ENCODE data around the gene RYR2. TPM values are rescaled to one million over a fixed set of nuclear protein-coding genes. Genes with fewer than 3 reads are reported as not detected.

The RYR2 gene
- total RNA-seq, 3 donors from 2014 or later, result 0.35 to 5.9 (median 0.94) TPM

- no peak for DNase-seq
- H3K36me3 ChIP-seq (ENCODE audit: low read depth), result no peaks in the 10 kb centered on the region
- H3K4me3 ChIP-seq, result no peak overlapping the region
- no peaks in the 10 kb centered on the region for H3K9me3 ChIP-seq
- ATAC-seq, result no peak
- intact Hi-C loops (cut with DNase I, micrococcal nuclease), result no loop called here
- no peak for TF ChIP-seq CTCF (IDR thresholded peaks at IDR 0.05)
- no peaks in the 10 kb centered on the region for H3K4me1 ChIP-seq (ENCODE audit: low read depth)
Measured at GRCh38 chr1:237320890-237321289, 278.9 kb downstream of the RYR2 start.

GRCh38 chr1:237324226-237324625, 282.2 kb downstream of the RYR2 start:
- Histone ChIP-seq H3K4me3 (no peak overlapping the region), H3K9me3 (no peaks in the 10 kb centered on the region), H3K36me3 (ENCODE audit: low read depth) (no peaks in the 10 kb centered on the region), H3K4me1 (ENCODE audit: low read depth) (no peaks in the 10 kb centered on the region)
- intact Hi-C loops (cut with DNase I, micrococcal nuclease), result no loop called here
- ATAC-seq (no peak), DNase-seq (no peak)
- no peak for TF ChIP-seq CTCF (IDR thresholded peaks at IDR 0.05)

- H3K4me3 ChIP-seq, result no peak overlapping the region
- H3K4me1 ChIP-seq (ENCODE audit: low read depth), result no peaks in the 10 kb centered on the region
- no peaks in the 10 kb centered on the region for H3K36me3 ChIP-seq (ENCODE audit: low read depth)
- TF ChIP-seq CTCF (IDR thresholded peaks at IDR 0.05), result no peak
- intact Hi-C loops (cut with DNase I, micrococcal nuclease), result no loop called here
- ATAC-seq (no peak), DNase-seq (no peak)
- H3K9me3 ChIP-seq, result no peaks in the 10 kb centered on the region
Measured at GRCh38 chr1:237327061-237327460, 285.1 kb downstream of the RYR2 start.

- Histone ChIP-seq H3K9me3 (no peaks in the 10 kb centered on the region), H3K36me3 (ENCODE audit: low read depth) (no peaks in the 10 kb centered on the region), H3K4me1 (ENCODE audit: low read depth) (no peaks in the 10 kb centered on the region), H3K4me3 (no peak overlapping the region)
- intact Hi-C loops (cut with DNase I, micrococcal nuclease), result no loop called here
- ATAC-seq (no peak), DNase-seq (no peak)
- no peak for TF ChIP-seq CTCF (IDR thresholded peaks at IDR 0.05)
Measured at GRCh38 chr1:237340892-237341291, 298.9 kb downstream of the RYR2 start.

GRCh38 chr1:237341391-237341790, 299.4 kb downstream of the RYR2 start:
- TF ChIP-seq CTCF (IDR thresholded peaks at IDR 0.05), result no peak
- H3K4me1 ChIP-seq (ENCODE audit: low read depth), result no peaks in the 10 kb centered on the region
- intact Hi-C loops (cut with DNase I, micrococcal nuclease), result no loop called here
- H3K4me3 ChIP-seq, result no peak overlapping the region
- H3K9me3 ChIP-seq, result no peaks in the 10 kb centered on the region
- ATAC-seq (no peak), DNase-seq (no peak)
- H3K36me3 ChIP-seq (ENCODE audit: low read depth), result no peaks in the 10 kb centered on the region

- Histone ChIP-seq H3K4me1 (ENCODE audit: low read depth) (no peaks in the 10 kb centered on the region), H3K4me3 (no peak overlapping the region), H3K9me3 (no peaks in the 10 kb centered on the region), H3K36me3 (ENCODE audit: low read depth) (no peaks in the 10 kb centered on the region)
- ATAC-seq (no peak), DNase-seq (no peak)
- TF ChIP-seq CTCF (IDR thresholded peaks at IDR 0.05), result no peak
- intact Hi-C loops (cut with DNase I, micrococcal nuclease), result no loop called here
Measured at GRCh38 chr1:237342730-237343129, 300.7 kb downstream of the RYR2 start.
